Measurements from ENCODE around the gene TRAPPC11. TPM values are rescaled to one million over a fixed set of nuclear protein-coding genes. Genes with fewer than 3 reads are reported as not detected.
A peak's percentile ranks its signal among the peaks of the same experiment; 100 is the strongest.

Gene TRAPPC11
- total RNA-seq, 3 donors from 2014 or later: 27.7 to 35.8 (median 34.3) TPM

DNA sequence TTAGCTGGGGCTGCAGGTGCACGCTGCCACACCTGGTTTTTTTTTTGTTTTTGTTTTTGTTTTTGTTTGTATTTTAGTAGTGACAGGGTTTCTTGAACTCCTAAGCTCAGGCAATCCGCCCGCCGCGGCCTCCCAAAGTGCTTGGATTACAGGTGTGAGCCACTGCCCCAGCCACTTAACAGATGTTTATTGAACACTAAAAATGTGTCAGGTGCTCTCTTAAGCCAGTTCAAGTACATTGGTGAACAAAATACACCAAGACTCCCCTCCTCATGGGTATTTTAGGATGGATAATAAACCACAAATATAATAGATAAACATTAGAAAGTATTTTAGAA is 69.9 kb downstream of the TRAPPC11 start:
- Histone ChIP-seq H3K4me1 (ENCODE audit: low read depth) (no peaks in the 10 kb centered on the region), H3K4me3 (no peak overlapping the region), H3K36me3 (ENCODE audit: low read depth) (no peaks in the 10 kb centered on the region), H3K9me3 (no peaks in the 10 kb centered on the region)
- intact Hi-C loops (cut with DNase I, micrococcal nuclease): no loop called here
- TF ChIP-seq, protein P1, sequence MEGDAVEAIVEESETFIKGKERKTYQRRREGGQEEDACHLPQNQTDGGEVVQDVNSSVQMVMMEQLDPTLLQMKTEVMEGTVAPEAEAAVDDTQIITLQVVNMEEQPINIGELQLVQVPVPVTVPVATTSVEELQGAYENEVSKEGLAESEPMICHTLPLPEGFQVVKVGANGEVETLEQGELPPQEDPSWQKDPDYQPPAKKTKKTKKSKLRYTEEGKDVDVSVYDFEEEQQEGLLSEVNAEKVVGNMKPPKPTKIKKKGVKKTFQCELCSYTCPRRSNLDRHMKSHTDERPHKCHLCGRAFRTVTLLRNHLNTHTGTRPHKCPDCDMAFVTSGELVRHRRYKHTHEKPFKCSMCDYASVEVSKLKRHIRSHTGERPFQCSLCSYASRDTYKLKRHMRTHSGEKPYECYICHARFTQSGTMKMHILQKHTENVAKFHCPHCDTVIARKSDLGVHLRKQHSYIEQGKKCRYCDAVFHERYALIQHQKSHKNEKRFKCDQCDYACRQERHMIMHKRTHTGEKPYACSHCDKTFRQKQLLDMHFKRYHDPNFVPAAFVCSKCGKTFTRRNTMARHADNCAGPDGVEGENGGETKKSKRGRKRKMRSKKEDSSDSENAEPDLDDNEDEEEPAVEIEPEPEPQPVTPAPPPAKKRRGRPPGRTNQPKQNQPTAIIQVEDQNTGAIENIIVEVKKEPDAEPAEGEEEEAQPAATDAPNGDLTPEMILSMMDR (IDR thresholded peaks at IDR 0.05): no peak
- DNase-seq (no peak), ATAC-seq (no peak)

- intact Hi-C loops (cut with DNase I, micrococcal nuclease): no loop called here
- DNase-seq: no peak
- Histone ChIP-seq H3K4me3 (no peak overlapping the region), H3K36me3 (ENCODE audit: low read depth) (no peaks in the 10 kb centered on the region), H3K4me1 (ENCODE audit: low read depth) (no peaks in the 10 kb centered on the region), H3K9me3 (no peaks in the 10 kb centered on the region)
- peak; percentile 8 for ATAC-seq
- TF ChIP-seq, protein P1 (IDR thresholded peaks at IDR 0.05): no peak
These were observed 70.6 kb downstream of the TRAPPC11 start for GRCh38 chr4:183729430-183730328.

DNA sequence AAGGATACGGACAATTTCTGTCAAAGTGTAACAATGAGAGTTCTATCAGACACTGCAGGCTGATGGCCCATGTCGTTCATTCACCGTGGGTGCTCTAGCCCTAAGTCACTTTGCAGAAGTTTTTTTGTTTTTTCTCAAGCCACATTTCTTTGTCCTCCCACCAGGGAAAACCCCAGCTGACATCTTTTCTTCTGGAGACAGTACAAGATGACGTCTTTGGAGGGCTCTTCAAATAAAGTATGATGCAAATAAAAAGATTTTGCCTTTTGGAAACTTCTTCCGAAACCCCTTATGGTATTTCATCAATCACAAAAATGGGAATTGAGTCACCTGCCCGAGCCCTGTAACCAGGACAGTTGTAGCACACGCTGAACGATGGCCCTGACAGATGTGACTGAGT is 73.2 kb downstream of the TRAPPC11 start:
- intact Hi-C loops (cut with DNase I, micrococcal nuclease): no loop called here
- no peak for DNase-seq
- H3K4me3 ChIP-seq: no peak overlapping the region
- no peaks in the 10 kb centered on the region for H3K4me1 ChIP-seq (ENCODE audit: low read depth)
- no peaks in the 10 kb centered on the region for H3K9me3 ChIP-seq
- ATAC-seq: no peak
- TF ChIP-seq, protein P1 (IDR thresholded peaks at IDR 0.05): no peak
- no peaks in the 10 kb centered on the region for H3K36me3 ChIP-seq (ENCODE audit: low read depth)

GRCh38 chr4:183733181-183733580 is 74.1 kb downstream of the TRAPPC11 start:
- intact Hi-C loops (cut with DNase I, micrococcal nuclease): no loop called here
- DNase-seq: no peak

GRCh38 chr4:183738081-183738673 is 79.1 kb downstream of the TRAPPC11 start:
- TF ChIP-seq, protein P1 (IDR thresholded peaks at IDR 0.05): no peak
- H3K4me3 ChIP-seq: no peak overlapping the region
- no peak for DNase-seq
- no peaks in the 10 kb centered on the region for H3K9me3 ChIP-seq
- no peak for ATAC-seq
- intact Hi-C loops (cut with DNase I, micrococcal nuclease): no loop called here
- no peaks in the 10 kb centered on the region for H3K4me1 ChIP-seq (ENCODE audit: low read depth)
- H3K36me3 ChIP-seq (ENCODE audit: low read depth): no peaks in the 10 kb centered on the region

More at GRCh38 chr4:183733181-183733580, 74.1 kb downstream of the TRAPPC11 start:
- Histone ChIP-seq H3K36me3 (ENCODE audit: low read depth) (no peaks in the 10 kb centered on the region), H3K4me3 (no peak overlapping the region), H3K9me3 (no peaks in the 10 kb centered on the region), H3K4me1 (ENCODE audit: low read depth) (no peaks in the 10 kb centered on the region)
- TF ChIP-seq, protein P1 (IDR thresholded peaks at IDR 0.05): no peak
- ATAC-seq: no peak

Measured in mucosa of descending colon (tissue), 3 donors.